Activated CD8-positive, alpha-beta T cell treated with anti-CD3 and anti-CD28 coated beads for 36 hours (primary cell): ENCODE measurements around the gene PTPMT1. TPM values are rescaled to one million over a fixed set of nuclear protein-coding genes. Genes with fewer than 3 reads are reported as not detected.

Experiments used
- ATAC-seq: fragments of 200-7000 bp; cut with Tn5 transposase; one replicate; pipeline ENCODE4 v1.10.0; 2021; ENCODE audit warnings: mild to moderate bottlenecking, moderate library complexity
- CTCF ChIA-PET: fragments of 350-600 bp; sonication (Branson Sonifier 250); formaldehyde crosslinking; loops from one replicate; lab custom pipeline; 2021; ENCODE audit warnings: antibody characterized with exemption; lab: Charles Lee
- POLR2A ChIA-PET: fragments of 350-600 bp; sonication (Branson Sonifier 250); formaldehyde crosslinking; loops from one replicate; lab custom pipeline; 2021; ENCODE audit warnings: antibody characterized with exemption; lab: Charles Lee
- DNase-seq: peaks from one replicate; pipeline ENCODE4 v3.0.0-alpha.2; 2020
- H3K27ac Mint-ChIP-seq: one replicate; pipeline ENCODE4 v1.8.0; 2021; ENCODE audit warnings: mild to moderate bottlenecking, mixed read lengths
- H3K27me3 Mint-ChIP-seq: one replicate; pipeline ENCODE4 v1.8.0; 2021; ENCODE audit warnings: mixed read lengths
- H3K36me3 Mint-ChIP-seq: one replicate; pipeline ENCODE4 v1.8.0; 2021; ENCODE audit warnings: low read depth, mixed read lengths
- H3K4me1 Mint-ChIP-seq: one replicate; pipeline ENCODE4 v1.8.0; 2021; ENCODE audit warnings: low read depth, mixed read lengths
- H3K4me3 Mint-ChIP-seq: one replicate; pipeline ENCODE4 v1.8.0; 2021; ENCODE audit warnings: mild to moderate bottlenecking, moderate library complexity, mixed read lengths
- H3K9me3 Mint-ChIP-seq: one replicate; pipeline ENCODE4 v1.8.0; 2021; ENCODE audit warnings: mixed read lengths
- intact Hi-C: fragments of 100-400 bp; cut with micrococcal nuclease; formaldehyde crosslinking; loops from one replicate; pipeline ENCODE4 v1.10.0; 2022
- total RNA-seq, 2 experiments: library from RNA; stranded (reverse); gene quantifications; one replicate each; pipeline ENCODE4 v1.2.3, GENCODE V29; 2021
- TF ChIP-seq, protein P1 (sequence below): fragments of 200-600 bp; IDR thresholded peaks from one replicate; pipeline ENCODE4 v1.8.0; 2022; ENCODE audit warnings: antibody characterized with exemption, mild to moderate bottlenecking

Gene PTPMT1
- total RNA-seq, 2 experiments from 2014 or later, result 44.1 to 46.7 TPM

GRCh38 chr11:47531666-47532065, 33.7 kb upstream of the PTPMT1 start:
- TF ChIP-seq, protein P1, sequence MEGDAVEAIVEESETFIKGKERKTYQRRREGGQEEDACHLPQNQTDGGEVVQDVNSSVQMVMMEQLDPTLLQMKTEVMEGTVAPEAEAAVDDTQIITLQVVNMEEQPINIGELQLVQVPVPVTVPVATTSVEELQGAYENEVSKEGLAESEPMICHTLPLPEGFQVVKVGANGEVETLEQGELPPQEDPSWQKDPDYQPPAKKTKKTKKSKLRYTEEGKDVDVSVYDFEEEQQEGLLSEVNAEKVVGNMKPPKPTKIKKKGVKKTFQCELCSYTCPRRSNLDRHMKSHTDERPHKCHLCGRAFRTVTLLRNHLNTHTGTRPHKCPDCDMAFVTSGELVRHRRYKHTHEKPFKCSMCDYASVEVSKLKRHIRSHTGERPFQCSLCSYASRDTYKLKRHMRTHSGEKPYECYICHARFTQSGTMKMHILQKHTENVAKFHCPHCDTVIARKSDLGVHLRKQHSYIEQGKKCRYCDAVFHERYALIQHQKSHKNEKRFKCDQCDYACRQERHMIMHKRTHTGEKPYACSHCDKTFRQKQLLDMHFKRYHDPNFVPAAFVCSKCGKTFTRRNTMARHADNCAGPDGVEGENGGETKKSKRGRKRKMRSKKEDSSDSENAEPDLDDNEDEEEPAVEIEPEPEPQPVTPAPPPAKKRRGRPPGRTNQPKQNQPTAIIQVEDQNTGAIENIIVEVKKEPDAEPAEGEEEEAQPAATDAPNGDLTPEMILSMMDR, result no peak
- no peaks in the 10 kb centered on the region for H3K9me3 Mint-ChIP-seq
- no peak for DNase-seq
- no peaks in the 10 kb centered on the region for H3K27me3 Mint-ChIP-seq
- no peak overlapping the region for H3K27ac Mint-ChIP-seq
- H3K36me3 Mint-ChIP-seq, result peaks cover 12% of the 10 kb centered on the region
- H3K4me1 Mint-ChIP-seq, result peaks cover 44% of the 10 kb centered on the region
- POLR2A ChIA-PET, result interaction anchor here (0.9 to 1.6 kb wide), 4 partner anchors 8 to 47 kb away, joined by 3 to 5 read pairs (median 4); partner anchors contain the start of gene KBTBD4
- intact Hi-C loops, result no loop called here
- no peak for ATAC-seq
- H3K4me3 Mint-ChIP-seq, result no peak overlapping the region
- CTCF ChIA-PET, result interaction anchor here (1.0 to 1.9 kb wide), 6 partner anchors 8 to 269 kb away, joined by 3 to 5 read pairs (median 4); no protein-coding TSS in a partner anchor

DNA sequence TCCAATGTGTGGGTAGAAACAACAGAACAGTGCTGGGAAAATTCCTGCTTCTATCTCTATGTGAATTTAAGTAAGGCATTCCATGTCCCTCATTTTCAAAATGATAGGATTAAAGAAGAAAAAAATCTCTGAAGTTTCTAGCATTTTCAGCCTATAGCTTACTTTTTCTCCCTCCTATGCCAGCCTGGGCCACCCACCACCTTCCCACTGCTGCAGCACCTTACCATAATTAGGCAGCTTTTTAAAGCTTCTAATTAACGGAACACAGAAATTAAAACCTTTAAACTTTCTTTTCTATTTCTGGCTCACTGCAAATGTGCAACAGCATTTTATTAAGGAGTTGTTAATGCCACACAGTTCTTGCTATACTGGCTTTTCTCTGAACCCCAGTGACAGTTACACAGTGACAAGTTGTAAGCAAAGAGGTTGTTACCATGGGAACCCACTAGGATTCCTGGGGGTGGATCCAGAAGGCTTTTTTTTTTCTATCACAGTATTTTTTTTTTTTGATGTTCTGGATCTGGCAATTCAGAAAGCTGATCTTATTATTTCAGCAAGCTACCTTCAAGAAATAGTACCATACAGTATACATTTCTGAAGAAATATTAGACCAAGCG, 32.7 kb upstream of the PTPMT1 start:
- ChIA-PET CTCF (interaction anchor here (0.9 to 1.9 kb wide), 4 partner anchors 17 to 121 kb away, joined by 4 to 5 read pairs (median 4); no protein-coding TSS in a partner anchor), POLR2A (interaction anchor here (0.6 to 1.4 kb wide), 6 partner anchors 9 to 46 kb away, joined by 3 to 4 read pairs (median 3); partner anchors contain the start of gene KBTBD4)
- no peaks in the 10 kb centered on the region for H3K9me3 Mint-ChIP-seq
- H3K4me1 Mint-ChIP-seq, result peaks cover 44% of the 10 kb centered on the region
- intact Hi-C loops, result no loop called here
- H3K27ac Mint-ChIP-seq, result peak overlapping the region; percentile 55
- H3K36me3 Mint-ChIP-seq, result peaks cover 14% of the 10 kb centered on the region
- H3K27me3 Mint-ChIP-seq, result no peaks in the 10 kb centered on the region
- DNase-seq (no peak), ATAC-seq (peak; percentile 42)
- H3K4me3 Mint-ChIP-seq, result no peak overlapping the region
- TF ChIP-seq, protein P1, result no peak

DNA sequence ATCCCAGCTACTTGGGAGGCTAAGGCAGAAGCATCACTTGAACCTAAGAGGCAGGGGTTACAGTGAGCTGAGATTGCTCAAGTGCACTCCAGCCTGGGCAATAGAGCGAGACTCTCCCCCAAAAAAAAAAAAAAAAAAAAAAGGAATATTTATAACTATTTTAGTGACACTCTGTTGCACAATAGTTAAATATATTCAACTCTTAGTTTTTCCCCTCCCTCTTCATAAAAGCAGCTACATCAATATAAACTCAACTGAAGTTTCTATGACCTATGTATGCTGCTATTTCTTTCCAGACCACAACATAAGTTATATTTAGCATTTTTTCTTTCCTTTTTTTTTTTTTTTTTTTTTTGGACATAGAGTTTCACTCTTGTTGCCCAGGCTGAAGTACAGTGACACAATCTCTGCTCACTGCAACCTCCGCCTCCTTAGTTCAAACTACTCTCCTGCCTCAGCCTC, 31.7 kb upstream of the PTPMT1 start:
- H3K27ac Mint-ChIP-seq, result no peak overlapping the region
- no peaks in the 10 kb centered on the region for H3K27me3 Mint-ChIP-seq
- TF ChIP-seq, protein P1, result no peak
- no peak overlapping the region for H3K4me3 Mint-ChIP-seq
- ATAC-seq (no peak), DNase-seq (no peak)
- no peaks in the 10 kb centered on the region for H3K9me3 Mint-ChIP-seq
- CTCF ChIA-PET, result interaction anchor here (1.5 kb wide), 2 partner anchors 12 to 18 kb away, joined by 3 to 5 read pairs; no protein-coding TSS in a partner anchor
- peaks cover 16% of the 10 kb centered on the region for H3K36me3 Mint-ChIP-seq
- POLR2A ChIA-PET, result interaction anchor here (1.4 kb wide), 1 partner anchor 10 kb away, joined by 3 read pairs; no protein-coding TSS in a partner anchor
- peaks cover 42% of the 10 kb centered on the region for H3K4me1 Mint-ChIP-seq
- intact Hi-C loops, result no loop called here

DNA sequence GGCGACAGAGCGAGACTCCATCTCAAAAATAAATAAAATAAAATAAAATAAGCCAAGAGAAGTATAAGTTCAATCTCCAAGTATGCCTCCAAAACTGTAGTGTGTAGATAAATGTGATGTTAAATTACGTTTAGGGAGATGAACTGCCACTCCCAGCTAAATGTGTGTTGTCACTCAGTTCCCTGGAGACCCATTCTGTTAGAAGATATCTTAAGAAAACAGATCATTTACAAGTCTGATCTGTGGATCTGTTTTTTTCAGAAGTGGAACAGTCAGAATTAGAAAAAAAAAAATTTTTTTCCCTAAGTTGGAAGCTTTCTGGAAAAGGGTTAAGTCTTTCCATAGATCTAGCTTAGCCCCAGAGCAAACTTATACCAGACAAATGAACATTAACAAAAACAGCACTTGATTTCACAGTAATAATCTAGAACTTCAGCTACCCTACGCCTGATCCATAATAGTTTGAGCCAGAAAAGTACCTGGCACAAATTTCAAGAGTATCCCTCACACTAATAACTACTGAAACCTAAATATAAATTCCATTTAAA, 30.6 kb upstream of the PTPMT1 start:
- no peak overlapping the region for H3K4me3 Mint-ChIP-seq
- peaks cover 49% of the 10 kb centered on the region for H3K4me1 Mint-ChIP-seq
- no peak for ATAC-seq
- TF ChIP-seq, protein P1, result no peak
- no peak for DNase-seq
- H3K27me3 Mint-ChIP-seq, result no peaks in the 10 kb centered on the region
- H3K27ac Mint-ChIP-seq, result peak overlapping the region; percentile 71
- intact Hi-C loops, result no loop called here
- ChIA-PET CTCF (interaction anchor here (0.9 to 1.5 kb wide), 3 partner anchors 12 to 19 kb away, joined by 3 to 5 read pairs (median 3); no protein-coding TSS in a partner anchor), POLR2A (no interaction called here)
- peaks cover 21% of the 10 kb centered on the region for H3K36me3 Mint-ChIP-seq
- no peaks in the 10 kb centered on the region for H3K9me3 Mint-ChIP-seq
